Endothelial cell of umbilical vein (primary cell): ENCODE measurements around the gene PACRGL. TPM values are rescaled to one million over a fixed set of nuclear protein-coding genes. Genes with fewer than 3 reads are reported as not detected.

Source experiments
- BruUV-seq: library from RNA; stranded (reverse); fragments of 400-500 nt; replicated peaks from 2 replicates; lab custom pipeline; 2021; lab: Mats Ljungman, UMichigan
- CTCF ChIA-PET: fragments of 300-600, 350-600 bp; sonication (Branson Sonifier 250); formaldehyde crosslinking; loops from one replicate; lab custom pipeline; 2021; ENCODE audit warnings: antibody characterized with exemption, inconsistent platforms; lab: Charles Lee
- POLR2A ChIA-PET: fragments of 300-600, 350-600 bp; sonication (Branson Sonifier 250); formaldehyde crosslinking; loops from one replicate; lab custom pipeline; 2021; ENCODE audit warnings: antibody characterized with exemption, inconsistent platforms; lab: Charles Lee
- DNase-seq: peaks from one replicate; pipeline ENCODE4 v3.0.0-alpha.2; 2011; ENCODE audit warnings: low read depth, low spot score
- FAIRE-seq: peaks from 2 replicates; lab custom pipeline; 2011; peaks lifted over from hg19 to GRCh38; lab: Jason Lieb, UNC
- H2AFZ ChIP-seq: 2 replicates; pipeline ENCODE4 v1.6.0; 2012; ENCODE audit warnings: low read depth, low read length, control low read depth, inconsistent platforms
- H3K27ac ChIP-seq: 2 replicates; pipeline ENCODE4 v1.5.1; 2011; ENCODE audit warnings: low read depth, mild to moderate bottlenecking, control low read depth, low read length, moderate library complexity; ENCODE audit not compliant: insufficient read depth
- H3K27me3 ChIP-seq, 2 experiments: 2 replicates each; pipeline versions ENCODE4 v1.6.0 to v1.6.1; 2011; ENCODE audit warnings: low read length in 2 of 2, mixed read lengths in 1 of 2; ENCODE audit not compliant: control insufficient read depth in 2 of 2, insufficient read depth in 2 of 2
- H3K36me3 ChIP-seq, 2 experiments: 2 replicates in 1 of 2; 3 replicates in 1 of 2; pipeline ENCODE4 v1.5.1; 2011; ENCODE audit warnings: low read length in 2 of 2, mild to moderate bottlenecking in 1 of 2, moderate library complexity in 1 of 2; ENCODE audit not compliant: control insufficient read depth in 2 of 2, insufficient read depth in 2 of 2; ENCODE audit errors: extremely low read depth in 1 of 2
- H3K4me1 ChIP-seq: 3 replicates; pipeline ENCODE4 v1.5.1; 2011; ENCODE audit warnings: mild to moderate bottlenecking, low read length; ENCODE audit not compliant: control insufficient read depth, insufficient read depth; ENCODE audit errors: extremely low read depth
- H3K4me2 ChIP-seq: 2 replicates; pipeline ENCODE4 v1.6.1; 2011; ENCODE audit warnings: low read length, control low read depth, mixed read lengths; ENCODE audit not compliant: insufficient read depth
- H3K4me3 ChIP-seq, 3 experiments: fragments of 200-600 bp in 1 of 3; sonication (generic), shearing (Covaris generic) in 1 of 3; replicated peaks in 1 of 3; 2 replicates each; pipeline ENCODE4 v1.5.1; 2011 to 2016; ENCODE audit warnings: control low read depth in 3 of 3, low read length in 3 of 3, mild to moderate bottlenecking in 2 of 3, inconsistent platforms in 1 of 3, low read depth in 1 of 3, moderate library complexity in 1 of 3; ENCODE audit not compliant: insufficient read depth in 1 of 3
- H3K79me2 ChIP-seq: 2 replicates; pipeline ENCODE4 v1.6.0; 2012; ENCODE audit warnings: low read length, inconsistent platforms; ENCODE audit not compliant: control insufficient read depth, insufficient read depth
- H3K9ac ChIP-seq: replicated peaks from 2 replicates; pipeline ENCODE3; 2011; ENCODE audit warnings: low read length, control low read depth; ENCODE audit not compliant: insufficient read depth; ENCODE audit errors: extremely low read depth
- H3K9me1 ChIP-seq: replicated peaks from 3 replicates; pipeline ENCODE4 v1.6.0; 2011; ENCODE audit warnings: mild to moderate bottlenecking, low read length; ENCODE audit not compliant: control insufficient read depth, insufficient read depth; ENCODE audit errors: extremely low read depth
- H3K9me3 ChIP-seq: replicated peaks from 2 replicates; pipeline ENCODE4 v1.5.1; 2012; ENCODE audit warnings: low read length, inconsistent platforms; ENCODE audit not compliant: control insufficient read depth, insufficient read depth
- H4K20me1 ChIP-seq: replicated peaks from 2 replicates; pipeline ENCODE3; 2011; ENCODE audit warnings: mild to moderate bottlenecking, low read length; ENCODE audit not compliant: control insufficient read depth, insufficient read depth; ENCODE audit errors: extremely low read depth
- EZH2 ChIP-seq: IDR thresholded peaks from 2 replicates; pipeline ENCODE4 v1.6.1; 2012; ENCODE audit warnings: borderline replicate concordance, low read depth, mild to moderate bottlenecking, moderate library complexity, low read length, inconsistent platforms; ENCODE audit not compliant: severe bottlenecking
- FOS ChIP-seq: IDR thresholded peaks from 2 replicates; pipeline ENCODE4 v1.6.1; 2011; ENCODE audit warnings: mild to moderate bottlenecking, low read length, moderate library complexity, borderline replicate concordance; ENCODE audit not compliant: insufficient read depth
- GATA2 ChIP-seq: IDR thresholded peaks from 2 replicates; pipeline ENCODE4 v1.7.0; 2011; ENCODE audit warnings: low read depth, mild to moderate bottlenecking, moderate library complexity, mixed read lengths, low read length; ENCODE audit not compliant: insufficient read length, insufficient read depth
- JUN ChIP-seq: IDR thresholded peaks from 2 replicates; pipeline ENCODE4 v1.6.1; 2011; ENCODE audit warnings: borderline replicate concordance, low read depth; ENCODE audit not compliant: insufficient read length, insufficient read depth
- MYC ChIP-seq: IDR thresholded peaks from one replicate; pipeline ENCODE4 v1.6.1; 2011; ENCODE audit warnings: mild to moderate bottlenecking, low read depth, low read length
- POLR2A ChIP-seq: IDR thresholded peaks from 2 replicates; pipeline ENCODE4 v1.6.1; 2012; ENCODE audit warnings: low read depth, mild to moderate bottlenecking, control low read depth, low read length
- POLR2AphosphoS5 ChIP-seq: IDR thresholded peaks from 2 replicates; pipeline ENCODE4 v1.6.1; 2012; ENCODE audit warnings: low read depth, mild to moderate bottlenecking, control low read depth, low read length, moderate library complexity; ENCODE audit not compliant: insufficient read depth
- dilution Hi-C: fragments of 300-500 bp; cut with MboI; formaldehyde crosslinking; loops from one replicate; pipeline ENCODE4 v1.15.0; 2019; ENCODE audit warnings: low sequenced_read_pairs; ENCODE audit not compliant: extremely low pct_ligation_motif_present
- intact Hi-C: fragments of 100-400 bp; cut with micrococcal nuclease; formaldehyde crosslinking; loops from one replicate; pipeline ENCODE4 v1.10.0; 2022
- polyA plus RNA-seq, 4 experiments: library from polyadenylated mRNA; depleted of rRNA in 3 of 4; stranded (reverse) in 3 of 4; unstranded in 1 of 4; fragments of >200 nt; gene quantifications; 2 replicates each; pipeline versions ENCODE4 v1.2.1 to v1.2.3, GENCODE V29; 2011 to 2012; ENCODE audit warnings: missing spikeins in 1 of 4
- total RNA-seq: library from RNA; stranded (reverse); gene quantifications from 2 replicates; pipeline ENCODE4 v1.2.3, GENCODE V29; 2021
- TF ChIP-seq, protein P1 (sequence below), 2 donors: IDR thresholded peaks; 1 replicate in 1 of 2; 2 replicates in 1 of 2; pipeline ENCODE4 v1.5.1; 2011; ENCODE audit warnings: low read length in 2 of 2, mild to moderate bottlenecking in 2 of 2, moderate library complexity in 2 of 2, control low read depth in 1 of 2, inconsistent platforms in 1 of 2, low read depth in 1 of 2; ENCODE audit not compliant: insufficient read depth in 1 of 2; ENCODE audit errors: extremely low read depth in 1 of 2
- TF ChIP-seq, protein P2 (sequence below): IDR thresholded peaks from 2 replicates; pipeline ENCODE4 v1.6.1; 2011; ENCODE audit not compliant: insufficient read depth, insufficient read length

Gene PACRGL
- total and polyA plus RNA-seq, 2 donors (not counting 3 experiments of a cell fraction or from before 2014, with no cell fraction given) = 9.2 to 19.2 TPM

DNA sequence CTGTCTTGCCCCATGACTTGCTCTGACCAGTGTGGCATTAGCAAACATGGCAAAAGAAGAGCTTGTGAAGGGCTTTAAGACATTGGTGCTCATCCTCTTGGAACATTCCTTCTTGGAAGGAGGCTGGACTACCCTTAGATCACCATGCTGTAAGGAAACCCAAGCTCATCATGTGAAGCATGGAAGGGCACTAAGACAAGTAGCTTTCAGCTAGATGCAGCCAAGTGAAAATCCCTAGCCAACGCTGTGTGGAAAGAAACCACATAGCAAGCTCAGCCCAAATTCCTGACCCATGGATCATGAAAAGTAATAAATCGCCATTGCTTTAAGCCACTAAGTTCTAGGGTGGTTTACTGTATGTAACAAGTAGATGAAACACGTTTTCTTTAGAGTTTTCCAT, 12.4 kb upstream of the PACRGL start:
- Histone ChIP-seq H3K27ac (no peak overlapping the region), H3K4me1 (no peaks in the 10 kb centered on the region), H3K36me3 (no peaks in the 10 kb centered on the region), H3K4me3 (no peak overlapping the region), H3K9me3 (no peaks in the 10 kb centered on the region), H3K79me2 (no peaks in the 10 kb centered on the region), H2AFZ (no peak overlapping the region), H3K9me1 (no peaks in the 10 kb centered on the region), H3K9ac (no peak overlapping the region), H4K20me1 (no peaks in the 10 kb centered on the region), H3K4me2 (no peak overlapping the region), H3K27me3 (peaks cover 3 to 7% of the 10 kb centered on the region in 2 experiments)
- dilution Hi-C loops = loop anchor here (25.0 kb wide), 1 partner anchor 276 kb away; no protein-coding TSS in a partner anchor
- ChIA-PET CTCF (interaction anchor here (0.7 to 2.3 kb wide), 2 partner anchors 256 to 266 kb away, joined by 3 to 10 read pairs; no protein-coding TSS in a partner anchor), POLR2A (no interaction called here)
- TF ChIP-seq, protein P1, sequence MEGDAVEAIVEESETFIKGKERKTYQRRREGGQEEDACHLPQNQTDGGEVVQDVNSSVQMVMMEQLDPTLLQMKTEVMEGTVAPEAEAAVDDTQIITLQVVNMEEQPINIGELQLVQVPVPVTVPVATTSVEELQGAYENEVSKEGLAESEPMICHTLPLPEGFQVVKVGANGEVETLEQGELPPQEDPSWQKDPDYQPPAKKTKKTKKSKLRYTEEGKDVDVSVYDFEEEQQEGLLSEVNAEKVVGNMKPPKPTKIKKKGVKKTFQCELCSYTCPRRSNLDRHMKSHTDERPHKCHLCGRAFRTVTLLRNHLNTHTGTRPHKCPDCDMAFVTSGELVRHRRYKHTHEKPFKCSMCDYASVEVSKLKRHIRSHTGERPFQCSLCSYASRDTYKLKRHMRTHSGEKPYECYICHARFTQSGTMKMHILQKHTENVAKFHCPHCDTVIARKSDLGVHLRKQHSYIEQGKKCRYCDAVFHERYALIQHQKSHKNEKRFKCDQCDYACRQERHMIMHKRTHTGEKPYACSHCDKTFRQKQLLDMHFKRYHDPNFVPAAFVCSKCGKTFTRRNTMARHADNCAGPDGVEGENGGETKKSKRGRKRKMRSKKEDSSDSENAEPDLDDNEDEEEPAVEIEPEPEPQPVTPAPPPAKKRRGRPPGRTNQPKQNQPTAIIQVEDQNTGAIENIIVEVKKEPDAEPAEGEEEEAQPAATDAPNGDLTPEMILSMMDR (IDR thresholded peaks at IDR 0.05; ENCODE audit: extremely low read depth in 1 of 2, insufficient read depth in 1 of 2, low read depth in 1 of 2, low read length in 2 of 2) = no peak
- TF ChIP-seq JUN (no peak), MYC (no peak), GATA2 (no peak), EZH2 (no peak), FOS (no peak), POLR2A (no peak), POLR2AphosphoS5 (no peak)
- TF ChIP-seq, protein P2, sequence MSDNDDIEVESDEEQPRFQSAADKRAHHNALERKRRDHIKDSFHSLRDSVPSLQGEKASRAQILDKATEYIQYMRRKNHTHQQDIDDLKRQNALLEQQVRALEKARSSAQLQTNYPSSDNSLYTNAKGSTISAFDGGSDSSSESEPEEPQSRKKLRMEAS = no peak
- DNase-seq = no peak
- no TSS peak for BruUV-seq
- no peak for FAIRE-seq
- intact Hi-C loops = loop anchor here (5.0 kb wide), 1 partner anchor 1079 kb away; no protein-coding TSS in a partner anchor
